ENCODE data around the gene MUC2. TPM values are rescaled to one million over a fixed set of nuclear protein-coding genes. Genes with fewer than 3 reads are reported as not detected.

The MUC2 gene
- not detected for polyA plus RNA-seq (2013, experiment 1 of 2; ENCODE audit: insufficient read length)
- not detected for polyA plus RNA-seq (2013, experiment 2 of 2; ENCODE audit: insufficient read length)

GRCh38 chr11:1074244-1075221, at the start of gene MUC2:
Gene MUC2, plus strand, starts transcription at chr11:1074874.
- no peak for DNase-seq

GRCh38 chr11:1025410-1026162, 49.1 kb upstream of the MUC2 start:
- DNase-seq: no peak

- no peak for DNase-seq
Observed at GRCh38 chr11:1026163-1026450, 48.6 kb upstream of the MUC2 start.

- no peak for DNase-seq
Observed at GRCh38 chr11:1026641-1027482, 47.8 kb upstream of the MUC2 start.

GRCh38 chr11:1027483-1028290, 47.0 kb upstream of the MUC2 start:
- no peak for DNase-seq

GRCh38 chr11:1028291-1028540, 46.5 kb upstream of the MUC2 start:
- no peak for DNase-seq

GRCh38 chr11:1028616-1029015, 46.1 kb upstream of the MUC2 start:
- DNase-seq: no peak

- DNase-seq: no peak
Observed at GRCh38 chr11:1029051-1029450, 45.6 kb upstream of the MUC2 start.

GRCh38 chr11:1029654-1030053, 45.0 kb upstream of the MUC2 start:
- DNase-seq: no peak

GRCh38 chr11:1030086-1030485, 44.6 kb upstream of the MUC2 start:
- no peak for DNase-seq

GRCh38 chr11:1030556-1030955, 44.1 kb upstream of the MUC2 start:
- DNase-seq: no peak

GRCh38 chr11:1031121-1031899, 43.4 kb upstream of the MUC2 start:
- DNase-seq: no peak

GRCh38 chr11:1032310-1032891, 42.3 kb upstream of the MUC2 start:
- no peak for DNase-seq

GRCh38 chr11:1033016-1033798, 41.5 kb upstream of the MUC2 start:
- DNase-seq: no peak

GRCh38 chr11:1034001-1034400, 40.7 kb upstream of the MUC2 start:
- DNase-seq: no peak

- no peak for DNase-seq
Observed at GRCh38 chr11:1034456-1035295, 40.0 kb upstream of the MUC2 start.

GRCh38 chr11:1035577-1036283, 38.9 kb upstream of the MUC2 start:
- DNase-seq: no peak

- DNase-seq: no peak
Observed at GRCh38 chr11:1036303-1036923, 38.3 kb upstream of the MUC2 start, which contains the start of gene MUC6. Gene MUC6, minus strand, starts transcription at chr11:1036718. Its CDS starts 63 bp downstream, at chr11:1036655.
